Gastrocnemius medialis (tissue), 4 donors: Measurements from ENCODE around the gene ZFP36.

Experiments used
- POLR2A ChIP-seq, 2 donors: fragments of 450-650 bp; IDR thresholded peaks; one replicate each; pipeline ENCODE4 v1.6.1; 2017; ENCODE audit warnings: antibody characterized with exemption in 2 of 2, mild to moderate bottlenecking in 2 of 2, moderate library complexity in 2 of 2
- TF ChIP-seq, protein P1 (sequence below), 5 experiments: fragments of 450-650 bp in 3 of 5; fragments of 200-600 bp in 2 of 5; sonication (generic) in 2 of 5; IDR thresholded peaks in 4 of 5; conservative IDR thresholded peaks in 1 of 5; 1 replicate in 4 of 5; 2 replicates in 1 of 5; pipeline ENCODE4 v1.5.1; 2016 to 2019; ENCODE audit warnings: antibody characterized with exemption in 5 of 5, mild to moderate bottlenecking in 3 of 5, moderate library complexity in 3 of 5

DNA sequence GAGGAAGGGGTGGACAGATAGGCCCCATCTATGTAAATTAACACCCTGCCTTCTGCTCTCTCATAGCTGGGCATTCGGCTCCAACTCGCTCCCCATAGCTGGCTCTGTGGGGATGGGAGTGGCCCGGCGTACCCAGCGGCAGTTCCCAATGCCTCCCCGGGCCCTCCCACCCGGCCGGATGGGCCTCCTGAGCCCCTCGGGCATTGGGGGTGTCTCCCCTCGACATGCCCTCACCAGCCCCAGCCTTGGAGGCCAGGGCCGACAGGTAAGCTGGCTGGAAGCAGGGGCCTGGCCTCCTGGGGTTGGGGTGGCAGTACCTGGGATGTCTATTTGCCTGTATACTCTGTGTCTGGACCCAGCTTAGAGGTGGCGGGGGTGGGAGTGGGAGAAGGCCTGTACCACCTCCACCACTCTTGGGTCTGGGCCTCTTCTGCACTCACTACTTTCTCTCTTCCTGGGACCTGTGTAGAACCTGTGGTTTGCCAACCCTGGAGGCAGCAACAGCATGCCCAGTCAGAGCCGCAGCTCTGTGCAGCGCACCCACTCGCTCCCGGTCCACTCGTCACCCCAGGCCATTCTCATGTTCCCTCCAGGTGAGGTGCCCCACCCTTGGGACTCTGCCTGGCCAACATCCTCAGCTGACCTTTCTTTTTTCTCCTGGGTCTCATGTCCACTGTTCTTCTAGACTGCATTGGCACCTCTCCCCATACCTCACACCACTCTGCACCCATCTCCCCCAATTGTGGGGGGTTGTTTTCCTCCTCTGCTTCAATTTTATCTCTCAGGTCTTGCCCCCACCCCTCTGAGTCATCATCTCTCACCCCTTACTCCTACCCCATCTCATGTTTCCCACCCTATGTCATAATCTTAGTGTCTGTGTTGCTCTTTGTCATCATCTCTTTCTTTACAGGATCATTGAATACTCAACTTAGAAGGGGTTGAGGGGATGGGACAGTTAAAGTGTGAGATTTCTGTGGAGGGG, 25.8 kb upstream of the ZFP36 start:
- TF ChIP-seq, protein P1, sequence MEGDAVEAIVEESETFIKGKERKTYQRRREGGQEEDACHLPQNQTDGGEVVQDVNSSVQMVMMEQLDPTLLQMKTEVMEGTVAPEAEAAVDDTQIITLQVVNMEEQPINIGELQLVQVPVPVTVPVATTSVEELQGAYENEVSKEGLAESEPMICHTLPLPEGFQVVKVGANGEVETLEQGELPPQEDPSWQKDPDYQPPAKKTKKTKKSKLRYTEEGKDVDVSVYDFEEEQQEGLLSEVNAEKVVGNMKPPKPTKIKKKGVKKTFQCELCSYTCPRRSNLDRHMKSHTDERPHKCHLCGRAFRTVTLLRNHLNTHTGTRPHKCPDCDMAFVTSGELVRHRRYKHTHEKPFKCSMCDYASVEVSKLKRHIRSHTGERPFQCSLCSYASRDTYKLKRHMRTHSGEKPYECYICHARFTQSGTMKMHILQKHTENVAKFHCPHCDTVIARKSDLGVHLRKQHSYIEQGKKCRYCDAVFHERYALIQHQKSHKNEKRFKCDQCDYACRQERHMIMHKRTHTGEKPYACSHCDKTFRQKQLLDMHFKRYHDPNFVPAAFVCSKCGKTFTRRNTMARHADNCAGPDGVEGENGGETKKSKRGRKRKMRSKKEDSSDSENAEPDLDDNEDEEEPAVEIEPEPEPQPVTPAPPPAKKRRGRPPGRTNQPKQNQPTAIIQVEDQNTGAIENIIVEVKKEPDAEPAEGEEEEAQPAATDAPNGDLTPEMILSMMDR (IDR thresholded peaks at IDR 0.05 in 4 of 5, conservative IDR thresholded peaks at IDR 0.05 in 1 of 5), result no peak
- TF ChIP-seq POLR2A (IDR thresholded peaks at IDR 0.05), result no peak
